MG63 (cell line): ENCODE data around the gene EDAR. TPM values are rescaled to one million over a fixed set of nuclear protein-coding genes. Genes with fewer than 3 reads are reported as not detected.

Experiments
- DNase-seq: peaks from one replicate; pipeline ENCODE4 v3.0.0-alpha.2; 2020
- H3K27me3 ChIP-seq: fragments of 250-450 bp; sonication (Bioruptor Pico); 2 replicates; pipeline ENCODE4 v1.5.1; 2020; ENCODE audit warnings: mild to moderate bottlenecking, moderate library complexity
- H3K36me3 ChIP-seq: fragments of 250-450 bp; sonication (Bioruptor Pico); 2 replicates; pipeline ENCODE4 v1.5.1; 2020; ENCODE audit warnings: mild to moderate bottlenecking, moderate library complexity
- H3K4me3 ChIP-seq: fragments of 250-450 bp; sonication (Bioruptor Pico); 2 replicates; pipeline ENCODE4 v1.5.1; 2020; ENCODE audit warnings: mild to moderate bottlenecking, moderate library complexity
- H3K9me3 ChIP-seq: fragments of 250-450 bp; sonication (Bioruptor Pico); 2 replicates; pipeline ENCODE4 v1.5.1; 2020; ENCODE audit warnings: mild to moderate bottlenecking, moderate library complexity
- total RNA-seq: library from RNA; depleted of rRNA; stranded (reverse); fragments of >200 nt; shearing (Covaris generic); gene quantifications from 2 replicates; pipeline ENCODE4 v1.2.3, GENCODE V29; 2014; ENCODE audit warnings: low replicate concordance

Gene EDAR
- total RNA-seq, 1 experiment from 2014 or later, result not detected

GRCh38 chr2:108958632-108959341, 30.2 kb downstream of the EDAR start:
- Histone ChIP-seq H3K4me3 (no peak overlapping the region), H3K36me3 (no peaks in the 10 kb centered on the region), H3K9me3 (no peaks in the 10 kb centered on the region), H3K27me3 (no peaks in the 10 kb centered on the region)
- DNase-seq, result no peak

DNA sequence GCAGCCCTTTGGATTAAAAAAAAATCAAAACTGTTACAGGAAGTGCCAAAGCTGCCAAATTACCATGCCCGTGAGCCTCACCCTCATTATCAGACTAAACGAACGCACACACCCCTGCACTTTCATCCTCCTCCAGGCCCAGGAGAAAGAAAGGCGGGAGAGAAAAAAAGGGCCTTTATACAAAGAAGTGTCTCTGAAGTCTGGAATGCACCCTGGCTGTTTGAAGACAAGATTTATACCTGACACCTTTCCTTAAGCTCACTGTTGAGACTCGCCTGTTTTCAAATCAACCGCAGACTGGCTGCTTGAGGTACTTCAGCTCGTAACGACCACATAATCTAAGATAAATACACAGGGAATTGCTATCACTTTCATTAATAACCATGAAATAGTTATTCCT, 31.0 kb downstream of the EDAR start:
- H3K4me3 ChIP-seq, result no peak overlapping the region
- H3K27me3 ChIP-seq, result no peaks in the 10 kb centered on the region
- no peaks in the 10 kb centered on the region for H3K36me3 ChIP-seq
- H3K9me3 ChIP-seq, result no peaks in the 10 kb centered on the region
- DNase-seq, result no peak

- no peaks in the 10 kb centered on the region for H3K36me3 ChIP-seq
- DNase-seq, result no peak
- peaks cover 4% of the 10 kb centered on the region; the same call in 1 of the 2 replicates for H3K9me3 ChIP-seq
- H3K4me3 ChIP-seq, result no peak overlapping the region
- no peaks in the 10 kb centered on the region for H3K27me3 ChIP-seq
Observed at GRCh38 chr2:108956375-108956774, 32.6 kb downstream of the EDAR start.

- Histone ChIP-seq H3K36me3 (no peaks in the 10 kb centered on the region), H3K9me3 (peaks cover 4% of the 10 kb centered on the region; the same call in 1 of the 2 replicates), H3K4me3 (no peak overlapping the region), H3K27me3 (no peaks in the 10 kb centered on the region)
- DNase-seq, result no peak
Observed at GRCh38 chr2:108950369-108951135, 38.5 kb downstream of the EDAR start.

GRCh38 chr2:108949316-108950239, 39.4 kb downstream of the EDAR start:
- no peak for DNase-seq
- H3K27me3 ChIP-seq, result no peaks in the 10 kb centered on the region
- H3K4me3 ChIP-seq, result no peak overlapping the region
- H3K36me3 ChIP-seq, result no peaks in the 10 kb centered on the region
- peaks cover 4% of the 10 kb centered on the region; the same call in 1 of the 2 replicates for H3K9me3 ChIP-seq

GRCh38 chr2:108947271-108947907, 41.6 kb downstream of the EDAR start:
- no peak for DNase-seq
- Histone ChIP-seq H3K4me3 (no peak overlapping the region), H3K9me3 (peaks cover under 1% of the 10 kb centered on the region; the same call in 1 of the 2 replicates), H3K36me3 (no peaks in the 10 kb centered on the region), H3K27me3 (no peaks in the 10 kb centered on the region)

DNA sequence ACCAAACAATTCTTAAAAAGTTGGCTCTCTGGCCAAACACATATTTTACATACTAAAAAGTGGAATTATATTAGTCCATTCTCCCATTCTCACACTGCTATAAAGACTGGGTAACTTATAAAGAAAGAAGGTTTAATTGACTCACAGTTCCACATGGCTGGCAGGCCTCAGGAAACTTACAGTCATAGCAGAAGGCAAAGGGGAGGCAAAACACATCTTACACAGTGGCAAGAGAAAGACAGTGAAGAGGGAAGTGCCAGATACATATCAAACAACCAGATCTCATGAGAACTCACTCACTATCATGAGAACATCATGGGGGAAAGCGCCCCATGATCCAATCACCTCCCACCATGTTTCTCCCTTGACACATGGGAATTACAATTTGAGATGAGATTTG, 42.6 kb downstream of the EDAR start:
- DNase-seq, result no peak
- Histone ChIP-seq H3K36me3 (no peaks in the 10 kb centered on the region), H3K4me3 (no peak overlapping the region), H3K27me3 (no peaks in the 10 kb centered on the region), H3K9me3 (no peaks in the 10 kb centered on the region)

DNA sequence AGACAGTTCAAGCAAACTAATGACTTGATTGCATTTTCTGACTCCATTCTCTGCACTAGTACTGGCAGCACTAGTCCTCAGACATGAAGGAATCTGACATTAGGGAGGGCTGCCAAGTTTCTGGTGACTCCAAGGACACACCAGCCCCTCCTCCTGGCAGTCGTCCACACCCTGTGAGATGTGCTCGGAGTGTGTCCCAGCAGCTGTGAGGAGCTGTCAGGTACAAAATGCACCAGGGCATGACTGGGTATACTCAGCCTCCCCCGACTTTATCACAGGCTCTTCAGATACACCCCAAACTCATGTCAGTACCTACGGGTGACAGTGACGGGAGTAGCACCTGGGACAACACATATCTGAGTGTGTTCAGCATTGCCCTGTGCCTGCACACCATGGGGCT, 43.1 kb downstream of the EDAR start:
- DNase-seq, result no peak
- no peaks in the 10 kb centered on the region for H3K36me3 ChIP-seq
- H3K9me3 ChIP-seq, result no peaks in the 10 kb centered on the region
- H3K4me3 ChIP-seq, result no peak overlapping the region
- H3K27me3 ChIP-seq, result no peaks in the 10 kb centered on the region

- DNase-seq, result no peak
- Histone ChIP-seq H3K27me3 (no peaks in the 10 kb centered on the region), H3K36me3 (no peaks in the 10 kb centered on the region), H3K4me3 (no peak overlapping the region), H3K9me3 (no peaks in the 10 kb centered on the region)
Observed at GRCh38 chr2:108944601-108945331, 44.3 kb downstream of the EDAR start.

- no peak for DNase-seq
- H3K9me3 ChIP-seq, result no peaks in the 10 kb centered on the region
- H3K36me3 ChIP-seq, result no peaks in the 10 kb centered on the region
- H3K4me3 ChIP-seq, result no peak overlapping the region
- no peaks in the 10 kb centered on the region for H3K27me3 ChIP-seq
Observed at GRCh38 chr2:108943751-108944150, 45.3 kb downstream of the EDAR start.

- no peaks in the 10 kb centered on the region for H3K36me3 ChIP-seq
- no peaks in the 10 kb centered on the region for H3K27me3 ChIP-seq
- no peak for DNase-seq
- H3K9me3 ChIP-seq, result no peaks in the 10 kb centered on the region
- H3K4me3 ChIP-seq, result no peak overlapping the region
Observed at GRCh38 chr2:108942888-108943287, 46.1 kb downstream of the EDAR start.

DNA sequence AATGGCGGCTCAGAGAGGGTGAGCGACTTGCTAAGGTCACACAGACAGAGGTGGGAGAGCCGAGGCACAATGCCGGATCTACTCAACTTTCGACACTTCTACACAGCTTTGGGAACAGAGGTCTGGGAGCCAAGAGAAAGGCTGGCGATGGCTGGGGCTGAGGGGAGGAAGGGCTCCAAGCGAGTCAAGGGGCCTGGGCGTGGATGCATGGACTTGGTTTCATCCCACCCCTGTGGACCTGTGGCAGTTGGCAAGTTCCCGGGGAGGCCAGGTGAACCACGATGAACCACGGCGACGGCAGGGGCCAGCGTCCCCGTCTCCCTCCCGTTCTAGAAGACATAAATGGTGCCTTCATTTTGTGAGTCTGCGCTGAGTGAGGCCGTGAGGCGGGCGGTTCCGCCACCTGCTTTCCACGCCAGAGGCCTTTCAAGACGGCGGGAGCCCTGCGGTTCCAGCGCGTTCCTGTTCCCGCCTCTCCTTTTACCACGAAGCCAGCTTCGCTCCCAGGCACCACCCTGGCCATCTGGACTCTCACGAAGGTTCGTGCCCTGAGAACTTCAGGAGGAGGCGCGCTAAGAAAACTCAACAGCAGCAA, 46.7 kb downstream of the EDAR start:
- Histone ChIP-seq H3K27me3 (no peaks in the 10 kb centered on the region), H3K9me3 (no peaks in the 10 kb centered on the region), H3K4me3 (no peak overlapping the region), H3K36me3 (no peaks in the 10 kb centered on the region)
- DNase-seq, result no peak

DNA sequence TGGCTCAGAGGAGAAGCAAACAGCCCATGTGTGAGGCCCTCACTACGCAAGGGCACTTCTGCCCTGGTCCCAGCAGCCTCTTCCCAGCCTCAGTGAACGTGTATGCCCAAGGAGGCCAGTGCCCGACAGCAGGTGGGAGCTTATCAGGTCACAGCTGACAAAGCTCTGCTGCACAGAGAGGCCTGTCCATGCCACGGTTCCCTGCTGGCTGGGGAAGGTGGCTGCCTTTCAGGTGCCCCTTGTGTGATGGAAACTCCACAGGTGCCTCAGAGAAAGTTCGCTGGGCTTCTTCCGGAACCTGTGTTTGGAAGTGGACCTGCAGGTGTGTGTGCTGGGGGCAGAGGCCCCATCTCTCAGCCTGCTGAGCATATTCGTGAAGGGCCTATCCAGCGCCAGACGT, 47.3 kb downstream of the EDAR start:
- Histone ChIP-seq H3K27me3 (no peaks in the 10 kb centered on the region), H3K9me3 (no peaks in the 10 kb centered on the region), H3K4me3 (no peak overlapping the region), H3K36me3 (no peaks in the 10 kb centered on the region)
- DNase-seq, result no peak

GRCh38 chr2:108941161-108941665, 47.8 kb downstream of the EDAR start:
- H3K9me3 ChIP-seq, result no peaks in the 10 kb centered on the region
- no peak overlapping the region for H3K4me3 ChIP-seq
- no peak for DNase-seq
- no peaks in the 10 kb centered on the region for H3K27me3 ChIP-seq
- no peaks in the 10 kb centered on the region for H3K36me3 ChIP-seq

DNA sequence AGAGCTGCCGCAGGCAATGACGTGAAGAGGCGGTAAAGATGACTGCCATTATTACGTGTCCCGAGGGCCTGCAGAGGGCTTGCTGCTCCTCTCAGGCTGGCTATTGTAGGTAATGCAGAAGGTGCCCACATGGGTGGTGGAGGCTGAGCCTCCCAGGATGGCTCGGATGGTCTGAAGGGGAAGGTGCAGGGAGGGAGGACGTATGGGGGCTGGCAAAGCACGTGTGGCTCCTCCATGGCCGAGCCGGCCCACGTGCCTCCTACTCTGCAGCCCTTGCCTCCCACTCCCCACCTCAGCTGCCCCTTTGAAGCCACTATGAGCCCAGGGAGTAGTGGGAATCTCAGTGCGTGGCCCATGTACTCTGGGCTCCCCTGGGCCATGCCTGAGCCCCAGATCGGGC, 48.9 kb downstream of the EDAR start:
- no peak for DNase-seq
- no peaks in the 10 kb centered on the region for H3K27me3 ChIP-seq

More for the DNA sequence above, 48.9 kb downstream of the EDAR start:
- H3K4me3 ChIP-seq, result no peak overlapping the region
- H3K36me3 ChIP-seq, result no peaks in the 10 kb centered on the region
- H3K9me3 ChIP-seq, result no peaks in the 10 kb centered on the region
